MCF 10A (cell line): ENCODE measurements around the gene INSR. TPM values are rescaled to one million over a fixed set of nuclear protein-coding genes. Genes with fewer than 3 reads are reported as not detected.

Experiments used
- BruUV-seq: library from RNA; stranded (reverse); fragments of 400-500 nt; replicated peaks from 2 replicates; lab custom pipeline; 2021; lab: Mats Ljungman, UMichigan
- CTCF ChIA-PET: fragments of 300-600 bp; sonication (Branson Sonifier 250); formaldehyde crosslinking; extraction: SDS; loops from one replicate; lab custom pipeline; 2021; ENCODE audit warnings: antibody characterized with exemption, inconsistent platforms; lab: Yijun Ruan, JAX
- POLR2A ChIA-PET: fragments of 300-600, 350-650 bp; sonication (Branson Sonifier 250); formaldehyde crosslinking; extraction: SDS; loops from one replicate; lab custom pipeline; 2020; ENCODE audit warnings: antibody characterized with exemption, inconsistent platforms; lab: Yijun Ruan, JAX
- DNase-seq: peaks from one replicate; pipeline ENCODE4 v3.0.0-alpha.2; 2018; ENCODE audit not compliant: unreplicated experiment
- H3K27ac Mint-ChIP-seq: one replicate; pipeline ENCODE4 v1.8.0; 2022; ENCODE audit warnings: mild to moderate bottlenecking, low read depth, mixed read lengths; ENCODE audit not compliant: unreplicated experiment
- H3K27me3 Mint-ChIP-seq: one replicate; pipeline ENCODE4 v1.8.0; 2022; ENCODE audit warnings: mixed read lengths; ENCODE audit not compliant: insufficient read depth, unreplicated experiment
- H3K36me3 Mint-ChIP-seq: one replicate; pipeline ENCODE4 v1.8.0; 2022; ENCODE audit warnings: mild to moderate bottlenecking, moderate library complexity, mixed read lengths; ENCODE audit not compliant: insufficient read depth, unreplicated experiment
- H3K4me1 Mint-ChIP-seq: one replicate; pipeline ENCODE4 v1.8.0; 2022; ENCODE audit warnings: mixed read lengths; ENCODE audit not compliant: insufficient read depth, unreplicated experiment
- H3K4me3 Mint-ChIP-seq: one replicate; pipeline ENCODE4 v1.8.0; 2022; ENCODE audit warnings: mild to moderate bottlenecking, moderate library complexity, mixed read lengths; ENCODE audit not compliant: unreplicated experiment
- H3K9me3 Mint-ChIP-seq: one replicate; pipeline ENCODE4 v1.8.0; 2022; ENCODE audit warnings: mixed read lengths; ENCODE audit not compliant: unreplicated experiment
- CTCF ChIP-seq: fragments of 200-600 bp; IDR thresholded peaks from one replicate; pipeline ENCODE4 v1.8.0; 2022; ENCODE audit warnings: antibody characterized with exemption, mild to moderate bottlenecking; ENCODE audit not compliant: unreplicated experiment
- intact Hi-C: fragments of 100-400 bp; cut with micrococcal nuclease; formaldehyde crosslinking; loops from 2 replicates; pipeline ENCODE4 v1.14.1; 2022
- total RNA-seq: library from RNA; stranded (reverse); gene quantifications from 2 replicates; pipeline ENCODE4 v1.2.3, GENCODE V29; 2022

Gene INSR
- total RNA-seq, 1 experiment from 2014 or later = 8.8 TPM

GRCh38 chr19:7122701-7123100 lies 171.5 kb downstream of the INSR start:
- ChIA-PET POLR2A (interaction anchor here (0.8 kb wide), 1 partner anchor 23 kb away, joined by 3 read pairs; no protein-coding TSS in a partner anchor), CTCF (interaction anchor here (1.1 kb wide), 1 partner anchor 26 kb away, joined by 3 read pairs; no protein-coding TSS in a partner anchor)
- BruUV-seq = no TSS peak
- Mint-ChIP-seq H3K4me1 (no peaks in the 10 kb centered on the region), H3K36me3 (peaks cover 55% of the 10 kb centered on the region), H3K9me3 (peaks cover 7% of the 10 kb centered on the region), H3K4me3 (no peak overlapping the region), H3K27ac (no peak overlapping the region), H3K27me3 (no peaks in the 10 kb centered on the region)
- DNase-seq = no peak
- TF ChIP-seq CTCF = no peak
- intact Hi-C loops = no loop called here

- BruUV-seq = no TSS peak
- ChIA-PET POLR2A (no interaction called here), CTCF (interaction anchor here (0.7 to 1.0 kb wide), 3 partner anchors 16 to 761 kb away, joined by 3 to 4 read pairs (median 3); no protein-coding TSS in a partner anchor)
- Mint-ChIP-seq H3K27me3 (no peaks in the 10 kb centered on the region), H3K4me1 (no peaks in the 10 kb centered on the region), H3K9me3 (peaks cover 7% of the 10 kb centered on the region), H3K27ac (no peak overlapping the region), H3K4me3 (no peak overlapping the region), H3K36me3 (peaks cover 41% of the 10 kb centered on the region)
- no peak for DNase-seq
- no peak for TF ChIP-seq CTCF
- intact Hi-C loops = no loop called here
These were observed 173.7 kb downstream of the INSR start for GRCh38 chr19:7120499-7120898.

- no peaks in the 10 kb centered on the region for H3K4me1 Mint-ChIP-seq
- peaks cover 36% of the 10 kb centered on the region for H3K36me3 Mint-ChIP-seq
- no peak for DNase-seq
- POLR2A ChIA-PET = no interaction called here
- peaks cover 3% of the 10 kb centered on the region for H3K9me3 Mint-ChIP-seq
- no peak overlapping the region for H3K27ac Mint-ChIP-seq
- no peaks in the 10 kb centered on the region for H3K27me3 Mint-ChIP-seq
- CTCF ChIA-PET = interaction anchor here (0.6 kb wide), 1 partner anchor 17 kb away, joined by 4 read pairs; no protein-coding TSS in a partner anchor
- H3K4me3 Mint-ChIP-seq = no peak overlapping the region
- intact Hi-C loops = no loop called here
- no TSS peak for BruUV-seq
- TF ChIP-seq CTCF = no peak
These were observed 174.6 kb downstream of the INSR start for GRCh38 chr19:7119582-7119981.

GRCh38 chr19:7117248-7117647 lies 177.0 kb downstream of the INSR start:
- ChIA-PET POLR2A (no interaction called here), CTCF (interaction anchor here (1.1 kb wide), 1 partner anchor 224 kb away, joined by 4 read pairs; no protein-coding TSS in a partner anchor)
- TF ChIP-seq CTCF = no peak
- Mint-ChIP-seq H3K4me1 (no peaks in the 10 kb centered on the region), H3K27ac (no peak overlapping the region), H3K9me3 (no peaks in the 10 kb centered on the region), H3K27me3 (no peaks in the 10 kb centered on the region), H3K4me3 (no peak overlapping the region), H3K36me3 (peaks cover 28% of the 10 kb centered on the region)
- intact Hi-C loops = no loop called here
- no peak for DNase-seq
- no TSS peak for BruUV-seq
